ENCODE measurements around the gene CHST1.

CHST1 gene

DNA sequence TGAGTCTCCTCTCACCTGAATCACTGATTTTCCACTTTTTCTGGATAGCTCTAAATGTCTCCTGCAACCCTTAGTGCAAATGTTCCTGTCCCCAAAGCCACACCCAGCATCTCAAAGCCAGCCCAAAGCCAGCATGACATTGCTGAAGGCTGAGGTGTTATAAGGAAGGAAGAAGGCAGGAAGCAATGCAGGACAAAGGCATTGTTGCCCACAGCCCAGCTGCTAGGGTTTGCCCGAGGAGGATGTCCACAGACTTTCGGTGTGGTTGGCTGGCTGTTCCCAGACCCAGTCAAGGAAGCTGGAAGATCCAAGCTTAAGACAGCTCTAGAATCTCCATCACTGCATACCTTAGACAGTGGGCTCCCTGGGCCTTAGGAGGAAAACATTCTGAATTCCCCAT, 23.5 kb downstream of the CHST1 start:
- TF ChIP-seq, protein P1, sequence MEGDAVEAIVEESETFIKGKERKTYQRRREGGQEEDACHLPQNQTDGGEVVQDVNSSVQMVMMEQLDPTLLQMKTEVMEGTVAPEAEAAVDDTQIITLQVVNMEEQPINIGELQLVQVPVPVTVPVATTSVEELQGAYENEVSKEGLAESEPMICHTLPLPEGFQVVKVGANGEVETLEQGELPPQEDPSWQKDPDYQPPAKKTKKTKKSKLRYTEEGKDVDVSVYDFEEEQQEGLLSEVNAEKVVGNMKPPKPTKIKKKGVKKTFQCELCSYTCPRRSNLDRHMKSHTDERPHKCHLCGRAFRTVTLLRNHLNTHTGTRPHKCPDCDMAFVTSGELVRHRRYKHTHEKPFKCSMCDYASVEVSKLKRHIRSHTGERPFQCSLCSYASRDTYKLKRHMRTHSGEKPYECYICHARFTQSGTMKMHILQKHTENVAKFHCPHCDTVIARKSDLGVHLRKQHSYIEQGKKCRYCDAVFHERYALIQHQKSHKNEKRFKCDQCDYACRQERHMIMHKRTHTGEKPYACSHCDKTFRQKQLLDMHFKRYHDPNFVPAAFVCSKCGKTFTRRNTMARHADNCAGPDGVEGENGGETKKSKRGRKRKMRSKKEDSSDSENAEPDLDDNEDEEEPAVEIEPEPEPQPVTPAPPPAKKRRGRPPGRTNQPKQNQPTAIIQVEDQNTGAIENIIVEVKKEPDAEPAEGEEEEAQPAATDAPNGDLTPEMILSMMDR (IDR thresholded peaks at IDR 0.05; ENCODE audit: low read depth, low read length), result no peak

GRCh38 chr11:45638051-45638450, 27.4 kb downstream of the CHST1 start:
- TF ChIP-seq, protein P1 (IDR thresholded peaks at IDR 0.05; ENCODE audit: low read depth, low read length), result no peak
- H3K4me3 ChIP-seq (ENCODE audit: low read depth, low read length), result no peak overlapping the region

More for the DNA sequence above, 23.5 kb downstream of the CHST1 start:
- H3K4me3 ChIP-seq (ENCODE audit: low read depth, low read length), result no peak overlapping the region

GRCh38 chr11:45635907-45636306, 29.5 kb downstream of the CHST1 start:
- TF ChIP-seq, protein P1 (IDR thresholded peaks at IDR 0.05; ENCODE audit: low read depth, low read length), result no peak

GRCh38 chr11:45625611-45626010, 39.8 kb downstream of the CHST1 start:
- TF ChIP-seq, protein P1 (IDR thresholded peaks at IDR 0.05; ENCODE audit: low read depth, low read length), result no peak

More at GRCh38 chr11:45635907-45636306, 29.5 kb downstream of the CHST1 start:
- H3K4me3 ChIP-seq (ENCODE audit: low read depth, low read length), result no peak overlapping the region

DNA sequence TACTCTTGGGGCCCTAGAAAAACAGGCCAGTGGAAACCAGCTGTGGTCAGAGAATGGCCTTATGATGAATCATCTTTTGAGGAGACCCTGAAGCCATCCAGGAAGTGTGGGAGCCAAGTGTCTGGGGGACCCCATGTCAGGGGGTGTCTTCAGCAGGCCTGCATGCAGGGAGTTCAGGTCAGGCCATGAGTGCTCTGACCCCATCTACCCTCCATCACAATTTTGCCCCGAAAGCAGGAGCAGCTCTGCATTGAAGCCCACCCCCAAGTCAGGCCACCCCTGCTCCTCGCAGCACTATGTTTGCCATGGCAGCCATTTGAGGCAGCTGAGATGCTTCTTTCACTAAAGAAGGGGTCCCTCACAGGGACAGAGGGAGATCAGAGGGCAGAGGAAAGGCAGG, 41.3 kb downstream of the CHST1 start:
- TF ChIP-seq, protein P1 (IDR thresholded peaks at IDR 0.05; ENCODE audit: low read depth, low read length), result no peak

More at GRCh38 chr11:45625611-45626010, 39.8 kb downstream of the CHST1 start:
- H3K4me3 ChIP-seq (ENCODE audit: low read depth, low read length), result no peak overlapping the region

DNA sequence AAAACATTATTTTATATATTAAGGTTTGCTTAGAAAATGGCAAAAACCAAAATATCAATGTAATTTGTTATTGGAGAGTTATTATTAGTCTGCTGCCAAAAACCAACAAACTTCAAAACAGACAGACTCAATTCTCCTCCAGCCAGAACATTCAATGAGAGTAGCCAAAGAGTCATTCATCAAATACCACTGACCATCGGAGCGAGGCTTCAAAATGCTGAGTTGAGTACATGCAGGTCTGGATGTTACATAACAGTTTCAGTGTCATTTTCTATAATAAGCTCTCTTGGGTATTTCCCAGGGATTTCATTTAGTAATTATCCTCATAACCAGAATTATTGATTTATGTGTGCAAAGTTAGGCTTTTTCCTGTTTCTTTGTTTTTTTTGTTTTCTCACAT, 42.6 kb downstream of the CHST1 start:
- H3K4me3 ChIP-seq (ENCODE audit: low read depth, low read length), result no peak overlapping the region
- TF ChIP-seq, protein P1 (IDR thresholded peaks at IDR 0.05; ENCODE audit: low read depth, low read length), result no peak

More for the DNA sequence above, 41.3 kb downstream of the CHST1 start:
- H3K4me3 ChIP-seq (ENCODE audit: low read depth, low read length), result no peak overlapping the region

GRCh38 chr11:45622283-45622682, 43.1 kb downstream of the CHST1 start:
- TF ChIP-seq, protein P1 (IDR thresholded peaks at IDR 0.05; ENCODE audit: low read depth, low read length), result no peak
- no peak overlapping the region for H3K4me3 ChIP-seq (ENCODE audit: low read depth, low read length)

Measured in WI38 (cell line).